COLO829 (cell line): ENCODE measurements around the gene MAMSTR.
"Not testable (repeated sequence)": the region's sequence is repeated elsewhere in the genome, so short reads cannot be mapped to it uniquely, and the experiment has no call there.

Source experiments
- DNase-seq: peaks from one replicate; pipeline ENCODE4 v3.0.0; 2012; ENCODE audit warnings: low spot score

The MAMSTR gene

GRCh38 chr19:48719263-48720171, at the start of gene MAMSTR:
Gene MAMSTR, minus strand, starts transcription at chr19:48719725. Its CDS starts 694 bp downstream, at chr19:48719031.
- DNase-seq: no peak

DNA sequence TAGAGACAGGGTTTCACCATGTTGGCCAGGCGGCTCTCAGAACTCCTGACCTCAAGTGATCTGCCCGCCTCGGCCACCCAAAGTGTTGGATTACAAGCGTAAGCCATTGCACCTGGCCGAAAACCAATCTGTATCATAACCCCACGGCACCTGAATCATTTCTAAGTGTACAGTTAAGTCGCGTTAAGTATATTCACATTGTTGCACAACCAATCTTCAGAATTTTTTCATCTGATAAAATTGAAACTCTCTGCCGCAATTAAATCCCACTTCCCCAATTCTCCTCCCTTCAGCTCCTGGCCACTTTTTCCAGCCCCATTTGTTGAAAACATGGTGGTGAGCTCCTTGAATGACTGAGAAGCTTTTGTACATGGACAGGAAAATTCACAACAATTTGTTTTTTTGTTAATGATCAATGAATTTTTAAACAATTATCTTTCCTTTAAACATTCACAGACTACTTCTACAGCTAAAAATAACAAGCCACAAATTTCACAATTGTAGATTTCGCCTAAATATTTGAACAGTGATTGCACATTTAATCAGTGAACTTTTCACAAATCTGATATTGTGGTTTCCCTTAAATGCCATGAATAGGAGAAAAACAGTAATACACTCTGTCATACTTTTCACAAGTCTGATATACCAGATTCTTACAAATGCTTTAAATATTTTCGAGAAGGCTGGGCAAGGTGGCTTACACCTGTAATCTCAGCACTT, 49.6 kb upstream of the MAMSTR start:
- no peak for DNase-seq

DNA sequence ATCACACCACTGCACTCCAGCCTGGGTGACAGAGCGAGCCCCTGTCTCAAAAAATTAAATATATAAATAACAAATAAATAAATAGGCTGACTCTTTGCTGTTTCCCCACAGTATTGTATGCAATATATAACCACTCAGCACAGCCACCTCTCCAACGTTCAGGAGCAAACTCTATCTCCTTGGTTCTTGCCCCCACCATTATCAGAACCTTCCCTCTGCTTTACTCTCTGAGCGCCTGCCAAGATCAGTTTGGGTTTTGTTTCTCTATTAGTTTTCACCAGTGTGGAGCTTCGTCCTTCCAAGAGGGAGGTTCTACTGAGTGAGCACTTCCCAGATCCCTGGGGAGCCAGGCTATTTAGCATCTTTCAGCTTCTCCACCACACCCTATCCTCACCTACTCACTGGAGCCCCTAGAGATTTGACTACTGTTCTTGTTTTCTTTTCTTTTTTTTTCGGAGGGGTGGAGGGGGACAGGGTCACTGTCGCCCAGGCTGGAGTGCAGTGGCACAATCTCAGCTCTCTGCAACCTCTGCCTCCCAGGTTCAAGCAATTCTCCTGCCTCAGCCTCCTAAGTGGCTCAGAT, 48.7 kb upstream of the MAMSTR start:
- not testable (repeated sequence) for DNase-seq

DNA sequence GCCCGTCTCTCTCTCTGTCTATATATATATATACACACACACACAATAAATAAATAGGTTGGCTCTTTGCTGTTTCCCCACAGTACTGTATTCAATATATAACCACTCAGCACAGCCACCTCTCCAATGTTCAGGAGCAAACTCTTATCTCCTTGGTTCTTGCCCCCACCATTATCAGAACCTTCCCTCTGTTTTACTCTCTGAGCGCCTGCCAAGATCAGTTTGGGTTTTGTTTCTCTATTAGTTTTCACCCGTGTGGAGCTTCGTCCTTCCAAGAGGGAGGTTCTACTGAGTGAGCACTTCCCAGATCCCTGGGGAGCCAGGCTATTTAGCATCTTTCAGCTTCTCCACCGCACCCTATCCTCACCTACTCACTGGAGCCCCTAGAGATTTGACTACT, 46.3 kb upstream of the MAMSTR start:
- not testable (repeated sequence) for DNase-seq

DNA sequence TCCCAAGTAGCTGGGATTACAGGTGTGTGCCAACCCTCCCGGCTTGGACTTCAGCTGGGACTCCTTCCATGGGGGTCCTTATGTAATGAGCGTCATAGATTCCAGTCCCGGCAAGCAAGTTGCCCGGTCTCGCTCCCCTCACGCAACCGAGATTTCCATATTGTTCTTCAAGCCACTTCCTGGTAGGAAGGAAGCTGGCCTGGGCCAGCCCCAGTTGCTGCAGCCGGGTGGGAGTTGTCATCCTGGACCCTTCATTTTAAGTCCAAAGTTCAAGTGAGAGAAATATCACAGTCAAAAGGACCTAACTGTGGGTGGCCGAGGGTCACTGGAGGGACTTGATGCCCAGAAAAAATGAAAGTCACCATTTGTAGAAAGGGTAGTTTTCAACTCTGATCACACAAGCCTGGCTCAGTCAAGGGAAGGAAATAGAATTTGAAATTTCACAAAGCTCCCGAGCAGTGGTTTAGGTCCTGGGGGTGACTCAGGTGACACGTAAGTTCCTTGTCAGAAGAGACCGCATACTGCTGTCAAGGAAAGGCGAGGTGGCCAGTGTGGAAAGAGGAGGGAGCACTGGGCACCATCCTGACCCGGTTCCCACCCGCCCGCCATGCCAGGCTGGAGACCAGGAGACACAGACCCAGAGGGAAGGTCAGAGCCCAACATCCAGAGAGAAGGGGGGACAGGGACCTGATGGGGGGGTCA, 41.1 kb upstream of the MAMSTR start:
- DNase-seq: no peak

GRCh38 chr19:48757741-48758144, 38.2 kb upstream of the MAMSTR start:
- DNase-seq: no peak

DNA sequence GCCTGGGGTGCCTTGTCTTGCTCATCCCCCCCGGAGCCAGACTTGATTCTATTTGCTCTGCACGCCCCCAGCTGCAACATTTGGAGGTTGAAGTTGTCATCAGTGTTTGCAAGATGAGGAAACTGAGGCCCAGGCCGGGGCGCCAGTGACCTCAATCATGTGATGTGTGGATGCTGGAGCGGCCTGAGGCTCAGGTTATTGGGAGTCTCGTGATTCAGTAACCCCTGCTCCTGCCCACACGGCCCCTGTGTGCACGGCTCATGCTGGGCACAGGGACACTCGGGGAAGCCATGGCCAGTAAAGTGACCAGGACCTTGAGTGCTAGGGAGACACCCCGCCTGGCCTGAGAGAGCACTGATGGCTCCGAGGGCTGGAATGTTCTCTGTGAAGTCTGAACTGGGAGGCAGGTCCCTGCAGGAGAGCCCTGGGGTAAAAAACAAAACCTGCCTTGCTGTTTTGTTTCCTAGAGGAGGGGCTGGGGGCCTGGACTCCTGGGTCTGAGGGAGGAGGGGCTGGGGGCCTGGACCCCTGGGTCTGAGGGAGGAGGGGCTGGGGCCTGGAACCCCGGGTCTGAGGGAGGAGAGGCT, 37.7 kb upstream of the MAMSTR start:
- DNase-seq: no peak

GRCh38 chr19:48756686-48757085, 37.2 kb upstream of the MAMSTR start:
- DNase-seq: no peak

- DNase-seq: no peak
These were observed 36.7 kb upstream of the MAMSTR start for GRCh38 chr19:48756212-48756611.

DNA sequence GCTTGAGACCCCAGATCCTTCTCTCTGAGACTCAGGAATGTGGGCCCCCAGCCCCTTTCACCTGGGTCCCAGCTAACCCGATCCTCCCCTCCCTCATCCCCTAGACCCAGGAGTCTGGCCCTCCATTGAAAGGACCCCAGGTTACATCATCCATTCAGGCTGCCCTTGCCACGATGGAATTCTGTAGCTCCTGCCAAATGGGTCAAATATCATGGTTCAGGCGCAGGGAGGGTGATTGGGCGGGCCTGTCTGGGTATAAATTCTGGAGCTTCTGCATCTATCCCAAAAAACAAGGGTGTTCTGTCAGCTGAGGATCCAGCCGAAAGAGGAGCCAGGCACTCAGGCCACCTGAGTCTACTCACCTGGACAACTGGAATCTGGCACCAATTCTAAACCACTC, 36.3 kb upstream of the MAMSTR start:
- no peak for DNase-seq

- no peak for DNase-seq
These were observed 35.6 kb upstream of the MAMSTR start, which contains the start of gene FGF21 for GRCh38 chr19:48755084-48755641. Gene FGF21, plus strand, starts transcription at chr19:48755524. Its CDS starts 713 bp downstream, at chr19:48756237.

- DNase-seq: no peak
These were observed 33.2 kb upstream of the MAMSTR start, which contains the start of gene FUT1 for GRCh38 chr19:48752496-48753365. Gene FUT1, minus strand, starts transcription at chr19:48752641. Its CDS starts 1,360 bp downstream, at chr19:48751281.

DNA sequence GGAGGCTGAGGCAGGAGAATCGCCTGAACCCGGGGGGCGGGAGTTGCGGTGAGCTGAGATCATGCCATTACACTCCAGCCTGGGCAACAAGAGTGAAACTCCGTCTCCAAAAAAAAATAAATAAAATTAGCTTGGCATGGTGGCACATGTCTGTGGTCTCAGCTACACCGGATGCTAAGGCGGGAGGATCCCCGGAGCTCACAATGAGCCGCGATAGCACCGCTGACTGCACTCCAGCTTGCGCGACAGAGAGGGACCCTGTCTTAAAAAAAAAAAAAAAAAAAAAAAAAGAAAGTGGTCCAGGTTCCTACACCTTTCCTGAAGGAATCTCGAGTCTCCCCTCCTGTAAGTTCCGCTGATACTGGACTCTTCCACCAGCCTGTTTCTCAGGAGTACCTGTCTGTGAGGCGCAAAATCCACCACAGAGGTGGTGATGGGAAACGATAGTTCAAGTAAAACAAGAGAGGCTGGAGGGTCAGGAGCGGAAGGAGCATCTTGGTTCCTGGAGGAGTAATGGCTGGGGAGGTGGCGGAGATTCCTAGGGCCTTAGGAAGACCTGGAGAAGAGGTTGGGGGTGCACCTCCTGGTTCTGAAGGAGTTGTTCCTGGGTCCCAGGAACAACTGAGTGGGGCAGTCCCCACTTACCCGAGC, 32.4 kb upstream of the MAMSTR start:
- no peak for DNase-seq

DNA sequence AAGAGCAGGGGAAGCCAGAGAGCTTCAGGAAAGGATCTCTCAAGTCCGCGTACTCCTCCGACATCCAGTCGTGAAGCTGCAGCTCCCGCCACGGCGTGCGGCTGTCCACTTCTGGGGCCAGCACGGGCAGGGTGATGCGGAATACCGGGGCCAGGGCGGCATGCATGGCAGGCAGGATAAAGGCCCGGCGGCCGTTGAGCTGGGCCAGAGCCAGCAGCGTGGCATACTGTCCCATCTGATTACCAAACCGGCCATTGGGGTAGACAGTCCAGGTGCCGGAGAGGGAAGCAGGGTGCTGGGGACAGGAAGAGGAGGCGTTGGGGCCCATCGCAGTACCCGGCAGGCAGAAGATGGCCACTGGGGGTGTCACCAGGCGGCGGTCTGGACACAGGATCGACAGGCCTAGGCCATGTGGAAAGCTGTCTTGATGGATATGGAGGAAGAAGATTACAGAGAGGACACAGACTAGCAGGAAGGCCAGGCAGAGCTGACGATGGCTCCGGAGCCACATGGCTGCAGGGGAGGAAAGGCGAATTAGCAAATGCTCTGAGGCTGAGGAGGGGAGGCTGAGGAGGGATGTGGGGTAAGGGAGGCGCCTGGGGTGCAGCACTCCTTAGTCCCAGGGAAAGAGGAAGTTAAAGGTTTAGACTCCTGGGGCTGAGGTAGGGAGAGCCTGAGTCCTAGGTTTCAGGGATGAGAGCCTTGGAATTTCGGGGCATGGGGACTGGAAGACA, 31.4 kb upstream of the MAMSTR start:
- DNase-seq: no peak

- no peak for DNase-seq
These were observed 30.8 kb upstream of the MAMSTR start for GRCh38 chr19:48750351-48750750.

DNA sequence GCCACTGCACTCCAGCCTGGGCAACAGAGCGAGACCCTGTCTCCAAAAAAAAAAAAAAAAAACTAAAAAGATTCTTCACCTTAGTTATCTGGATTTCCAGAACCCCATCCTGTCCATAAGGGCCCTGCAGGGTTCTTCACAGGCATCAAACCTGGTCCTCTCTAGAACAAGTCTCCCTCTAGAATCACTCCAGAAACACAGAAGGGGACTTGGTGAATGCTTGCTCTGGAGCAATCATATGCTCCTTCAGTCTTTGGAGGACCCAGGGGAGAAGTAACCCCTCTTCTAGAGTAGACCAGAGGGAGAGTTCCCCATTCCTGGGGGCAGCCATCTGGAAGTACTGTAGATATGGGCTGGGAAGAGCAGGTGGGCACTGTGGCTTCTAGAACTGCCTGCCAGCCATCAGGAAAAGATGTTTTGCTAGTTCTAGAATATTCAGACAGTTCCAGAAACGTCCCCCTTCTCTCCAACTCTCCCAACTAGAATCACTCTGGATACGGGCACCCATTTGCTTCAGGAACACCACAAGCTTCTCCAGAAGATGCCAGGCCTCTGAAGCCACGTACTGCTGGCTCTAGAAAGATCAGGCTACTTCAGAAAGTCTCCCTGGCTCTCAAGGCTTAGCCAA, 30.2 kb upstream of the MAMSTR start:
- DNase-seq: no peak

DNA sequence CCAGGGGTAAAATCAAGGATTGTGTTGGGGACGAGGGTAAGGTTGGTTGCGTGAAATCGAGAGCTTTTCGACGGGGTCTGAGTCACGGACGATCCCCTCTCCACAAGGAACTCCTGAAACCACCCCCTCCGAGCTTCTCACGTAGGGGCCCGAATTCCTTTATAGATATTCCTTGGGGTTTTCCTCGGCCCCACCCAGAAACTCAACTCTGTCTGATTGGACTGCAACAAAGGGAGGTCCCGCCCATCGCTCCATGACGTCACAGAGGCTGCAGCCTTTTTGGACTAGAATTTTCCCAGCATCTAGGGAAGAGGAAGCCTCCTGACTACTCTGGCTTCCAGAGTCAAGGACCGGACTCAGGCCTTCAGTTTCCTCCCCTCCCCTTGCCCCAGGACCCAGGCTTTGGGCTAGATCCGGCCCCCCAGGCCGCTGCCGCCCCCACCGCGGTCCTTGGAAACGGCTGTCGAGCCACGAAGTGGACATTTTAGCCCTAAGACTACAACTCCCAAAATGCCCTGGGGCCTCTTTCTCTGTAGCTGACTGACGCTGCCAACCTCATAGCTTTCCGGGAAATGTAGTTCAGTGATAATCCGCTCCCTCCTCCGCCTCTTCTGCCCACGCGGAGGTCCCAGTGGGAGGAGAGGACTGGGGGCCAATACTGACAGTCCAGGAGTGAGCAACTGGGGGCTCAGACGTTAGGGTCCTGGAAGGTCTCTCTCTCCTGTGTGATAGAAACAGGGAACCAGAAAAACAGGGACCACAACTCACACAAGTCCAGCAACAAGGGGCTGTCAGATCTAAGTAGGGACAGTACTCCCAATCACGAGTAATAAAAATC, 27.4 kb upstream of the MAMSTR start, which contains the start of gene IZUMO1:
Gene IZUMO1, minus strand, starts transcription at position 172 of the 838 bp plus-strand sequence. CDS start 1,050 bp downstream, outside the sequence.
- peak; percentile 92 for DNase-seq
